Measurements from ENCODE around the gene ERP27.
A peak's percentile ranks its signal among the peaks of the same experiment; 100 is the strongest.

ERP27 gene

GRCh38 chr12:14957551-14958168 is 19.3 kb upstream of the ERP27 start:
- DNase-seq (no peak), ATAC-seq (replicated peaks) (no peak)
- no peaks in the 10 kb centered on the region for H3K27me3 Mint-ChIP-seq
- peak overlapping the region; percentile 98 to 99 for H3K27ac Mint-ChIP-seq
- H3K36me3 Mint-ChIP-seq (ENCODE audit: insufficient read depth): peaks cover 75% of the 10 kb centered on the region
- no peaks in the 10 kb centered on the region for H3K9me3 Mint-ChIP-seq
- H3K4me1 Mint-ChIP-seq (ENCODE audit: low read depth in 2 of 2): peaks cover 59 to 84% of the 10 kb centered on the region in 2 donors
- peak overlapping the region; percentile 98 to 99 for H3K4me3 Mint-ChIP-seq

GRCh38 chr12:14956905-14957304 is 18.6 kb upstream of the ERP27 start:
- H3K9me3 Mint-ChIP-seq: no peaks in the 10 kb centered on the region
- DNase-seq (no peak), ATAC-seq (replicated peaks) (no peak)
- H3K36me3 Mint-ChIP-seq (ENCODE audit: insufficient read depth): peaks cover 79% of the 10 kb centered on the region
- H3K27me3 Mint-ChIP-seq: no peaks in the 10 kb centered on the region
- peaks cover 64 to 85% of the 10 kb centered on the region in 2 donors for H3K4me1 Mint-ChIP-seq (ENCODE audit: low read depth in 2 of 2)
- H3K27ac Mint-ChIP-seq: peak overlapping the region; percentile 98 to 99
- H3K4me3 Mint-ChIP-seq: peak overlapping the region; percentile 98 to 99

- peaks cover 79% of the 10 kb centered on the region for H3K36me3 Mint-ChIP-seq (ENCODE audit: insufficient read depth)
- peak overlapping the region; percentile 98 to 99 for H3K27ac Mint-ChIP-seq
- DNase-seq: no peak
- no peak for ATAC-seq (replicated peaks)
- peak overlapping the region; percentile 98 to 99 for H3K4me3 Mint-ChIP-seq
- H3K4me1 Mint-ChIP-seq (ENCODE audit: low read depth in 2 of 2): peaks cover 68 to 85% of the 10 kb centered on the region in 2 donors
- H3K9me3 Mint-ChIP-seq: no peaks in the 10 kb centered on the region
- H3K27me3 Mint-ChIP-seq: no peaks in the 10 kb centered on the region
Measured at GRCh38 chr12:14956024-14956891, 17.9 kb upstream of the ERP27 start.

- H3K27me3 Mint-ChIP-seq: no peaks in the 10 kb centered on the region
- peaks cover 72 to 90% of the 10 kb centered on the region in 2 donors for H3K4me1 Mint-ChIP-seq (ENCODE audit: low read depth in 2 of 2)
- H3K27ac Mint-ChIP-seq: peak overlapping the region; percentile 92 to 94
- peaks cover 79% of the 10 kb centered on the region for H3K36me3 Mint-ChIP-seq (ENCODE audit: insufficient read depth)
- no peak for DNase-seq
- peak overlapping the region; percentile 63 to 75 for H3K4me3 Mint-ChIP-seq
- no peak for ATAC-seq (replicated peaks)
- no peaks in the 10 kb centered on the region for H3K9me3 Mint-ChIP-seq
Measured at GRCh38 chr12:14954269-14954668, 15.9 kb upstream of the ERP27 start.

- Mint-ChIP-seq H3K4me1 (ENCODE audit: low read depth in 2 of 2) (peaks cover 76 to 90% of the 10 kb centered on the region in 2 donors), H3K27ac (peak overlapping the region; percentile 92 to 94), H3K36me3 (ENCODE audit: insufficient read depth) (peaks cover 79% of the 10 kb centered on the region), H3K27me3 (no peaks in the 10 kb centered on the region), H3K4me3 (peak overlapping the region; percentile 63 to 75), H3K9me3 (no peaks in the 10 kb centered on the region)
- ATAC-seq (replicated peaks) (no peak), DNase-seq (no peak)
Measured at GRCh38 chr12:14953752-14954151, 15.4 kb upstream of the ERP27 start.

GRCh38 chr12:14952299-14952921 is 14.1 kb upstream of the ERP27 start:
- ATAC-seq (replicated peaks): peak; percentile 75

GRCh38 chr12:14951851-14952250 is 13.5 kb upstream of the ERP27 start:
- Mint-ChIP-seq H3K27me3 (no peaks in the 10 kb centered on the region), H3K9me3 (no peaks in the 10 kb centered on the region), H3K4me3 (peak overlapping the region; percentile 63 to 75), H3K4me1 (ENCODE audit: low read depth in 2 of 2) (peaks cover 69 to 83% of the 10 kb centered on the region in 2 donors), H3K27ac (peak overlapping the region; percentile 92 to 94), H3K36me3 (ENCODE audit: insufficient read depth) (peaks cover 80% of the 10 kb centered on the region)
- no peak for DNase-seq
- no peak for ATAC-seq (replicated peaks)

More at GRCh38 chr12:14952299-14952921, 14.1 kb upstream of the ERP27 start:
- H3K4me3 Mint-ChIP-seq: peak overlapping the region; percentile 63 to 75
- no peaks in the 10 kb centered on the region for H3K27me3 Mint-ChIP-seq
- peak; percentile 40 to 48 (median 47) for DNase-seq
- H3K27ac Mint-ChIP-seq: peak overlapping the region; percentile 92 to 94
- peaks cover 70 to 83% of the 10 kb centered on the region in 2 donors for H3K4me1 Mint-ChIP-seq (ENCODE audit: low read depth in 2 of 2)
- peaks cover 79% of the 10 kb centered on the region for H3K36me3 Mint-ChIP-seq (ENCODE audit: insufficient read depth)
- H3K9me3 Mint-ChIP-seq: no peaks in the 10 kb centered on the region

GRCh38 chr12:14950982-14951746 is 12.8 kb upstream of the ERP27 start:
- peak overlapping the region; percentile 92 to 94 for H3K27ac Mint-ChIP-seq
- no peaks in the 10 kb centered on the region for H3K27me3 Mint-ChIP-seq
- DNase-seq: no peak

GRCh38 chr12:14950421-14950820 is 12.1 kb upstream of the ERP27 start:
- Mint-ChIP-seq H3K27me3 (no peaks in the 10 kb centered on the region), H3K4me3 (peak overlapping the region; percentile 63 to 75), H3K4me1 (ENCODE audit: low read depth in 2 of 2) (peaks cover 66 to 80% of the 10 kb centered on the region in 2 donors), H3K36me3 (ENCODE audit: insufficient read depth) (peaks cover 86% of the 10 kb centered on the region), H3K27ac (peak overlapping the region; percentile 92 to 94), H3K9me3 (no peaks in the 10 kb centered on the region)
- DNase-seq: no peak
- ATAC-seq (replicated peaks): no peak

More at GRCh38 chr12:14950982-14951746, 12.8 kb upstream of the ERP27 start:
- Mint-ChIP-seq H3K9me3 (no peaks in the 10 kb centered on the region), H3K4me3 (peak overlapping the region; percentile 63 to 75), H3K4me1 (ENCODE audit: low read depth in 2 of 2) (peaks cover 70 to 81% of the 10 kb centered on the region in 2 donors), H3K36me3 (ENCODE audit: insufficient read depth) (peaks cover 82% of the 10 kb centered on the region)
- ATAC-seq (replicated peaks): no peak

GRCh38 chr12:14949631-14950030 is 11.3 kb upstream of the ERP27 start:
- Mint-ChIP-seq H3K27ac (peak overlapping the region; percentile 92 to 94), H3K4me3 (peak overlapping the region; percentile 63 to 75), H3K27me3 (no peaks in the 10 kb centered on the region), H3K36me3 (ENCODE audit: insufficient read depth) (peaks cover 94% of the 10 kb centered on the region), H3K9me3 (no peaks in the 10 kb centered on the region), H3K4me1 (ENCODE audit: low read depth in 2 of 2) (peaks cover 69 to 85% of the 10 kb centered on the region in 2 donors)
- DNase-seq: no peak
- no peak for ATAC-seq (replicated peaks)

GRCh38 chr12:14948672-14949071 is 10.3 kb upstream of the ERP27 start:
- Mint-ChIP-seq H3K27me3 (no peaks in the 10 kb centered on the region), H3K9me3 (no peaks in the 10 kb centered on the region), H3K4me3 (peak overlapping the region; percentile 63 to 75), H3K27ac (peak overlapping the region; percentile 92 to 94), H3K4me1 (ENCODE audit: low read depth in 2 of 2) (peaks cover 61 to 79% of the 10 kb centered on the region in 2 donors), H3K36me3 (ENCODE audit: insufficient read depth) (peaks cover 93% of the 10 kb centered on the region)
- DNase-seq: peak; percentile 50 to 61 (median 51)
- peak; percentile 83 for ATAC-seq (replicated peaks)

- H3K36me3 Mint-ChIP-seq (ENCODE audit: insufficient read depth): peaks cover 99% of the 10 kb centered on the region
- H3K27me3 Mint-ChIP-seq: no peaks in the 10 kb centered on the region
- H3K4me3 Mint-ChIP-seq: peak overlapping the region in 1 of 2 donors; percentile 75
Measured at GRCh38 chr12:14946861-14947260, 8.5 kb upstream of the ERP27 start.

GRCh38 chr12:14946162-14946561 is 7.8 kb upstream of the ERP27 start:
- Mint-ChIP-seq H3K27me3 (no peaks in the 10 kb centered on the region), H3K4me3 (no peak overlapping the region), H3K27ac (peak overlapping the region; percentile 71 to 94), H3K9me3 (no peaks in the 10 kb centered on the region), H3K36me3 (ENCODE audit: insufficient read depth) (peaks cover 97% of the 10 kb centered on the region), H3K4me1 (ENCODE audit: low read depth in 2 of 2) (peaks cover 46 to 63% of the 10 kb centered on the region in 2 donors)
- DNase-seq: no peak
- no peak for ATAC-seq (replicated peaks)

More at GRCh38 chr12:14946861-14947260, 8.5 kb upstream of the ERP27 start:
- no peak for DNase-seq
- Mint-ChIP-seq H3K4me1 (ENCODE audit: low read depth in 2 of 2) (peaks cover 51 to 69% of the 10 kb centered on the region in 2 donors), H3K9me3 (no peaks in the 10 kb centered on the region), H3K27ac (peak overlapping the region; percentile 71 to 94)
- ATAC-seq (replicated peaks): no peak

All from effector memory CD8-positive, alpha-beta T cell (primary cell).